ENCODE data around the gene ODAM. TPM values are rescaled to one million over a fixed set of nuclear protein-coding genes. Genes with fewer than 3 reads are reported as not detected.
"Not testable (repeated sequence)": the region's sequence is repeated elsewhere in the genome, so short reads cannot be mapped to it uniquely, and the experiment has no call there.

Gene ODAM
- total and polyA plus RNA-seq, 2 experiments from 2014 or later = 21.1 to 64.5 TPM

- Histone ChIP-seq H3K27me3 (no peaks in the 10 kb centered on the region), H3K9me3 (ENCODE audit: low read depth) (no peaks in the 10 kb centered on the region), H3K4me1 (ENCODE audit: low read depth) (peaks cover 38% of the 10 kb centered on the region), H3K27ac (peak overlapping the region; percentile 77), H3K36me3 (no peaks in the 10 kb centered on the region), H3K4me3 (no peak overlapping the region)
- no peak for TF ChIP-seq CTCF (IDR thresholded peaks at IDR 0.05; ENCODE audit: low read depth, low read length)
- DNase-seq (ENCODE audit: low read depth in 1 of 2, low spot score in 1 of 2) = no peak
These were observed 2.6 kb upstream of the ODAM start for GRCh38 chr4:70192895-70193294.

GRCh38 chr4:70196857-70197256, 1.3 kb downstream of the ODAM start:
- Histone ChIP-seq H3K4me1 (ENCODE audit: low read depth) (peaks cover 57% of the 10 kb centered on the region), H3K36me3 (no peaks in the 10 kb centered on the region), H3K9me3 (ENCODE audit: low read depth) (no peaks in the 10 kb centered on the region), H3K27ac (no peak overlapping the region), H3K27me3 (no peaks in the 10 kb centered on the region), H3K4me3 (no peak overlapping the region)
- no peak for TF ChIP-seq CTCF (IDR thresholded peaks at IDR 0.05; ENCODE audit: low read depth, low read length)
- DNase-seq (ENCODE audit: low read depth in 1 of 2, low spot score in 1 of 2) = no peak

- Histone ChIP-seq H3K36me3 (peaks cover 2% of the 10 kb centered on the region), H3K9me3 (ENCODE audit: low read depth) (no peaks in the 10 kb centered on the region), H3K27me3 (no peaks in the 10 kb centered on the region), H3K4me3 (no peak overlapping the region), H3K27ac (peak overlapping the region; percentile 92), H3K4me1 (ENCODE audit: low read depth) (peaks cover 56% of the 10 kb centered on the region)
- no peak for TF ChIP-seq CTCF (IDR thresholded peaks at IDR 0.05; ENCODE audit: low read depth, low read length)
- peak; percentile 6 to 69 for DNase-seq (ENCODE audit: low read depth in 1 of 2, low spot score in 1 of 2)
These were observed 2.3 kb downstream of the ODAM start for GRCh38 chr4:70197842-70198241.

GRCh38 chr4:70203601-70204000, 8.1 kb downstream of the ODAM start:
- no peak for DNase-seq (ENCODE audit: low read depth in 1 of 2, low spot score in 1 of 2)
- no peak for TF ChIP-seq CTCF (IDR thresholded peaks at IDR 0.05; ENCODE audit: low read depth, low read length)
- Histone ChIP-seq H3K27me3 (no peaks in the 10 kb centered on the region), H3K4me1 (ENCODE audit: low read depth) (peaks cover 12% of the 10 kb centered on the region), H3K9me3 (ENCODE audit: low read depth) (no peaks in the 10 kb centered on the region), H3K4me3 (no peak overlapping the region), H3K27ac (no peak overlapping the region), H3K36me3 (peaks cover 2% of the 10 kb centered on the region)

- H3K4me3 ChIP-seq; H3K27ac ChIP-seq; DNase-seq (ENCODE audit: low read depth in 1 of 2, low spot score in 1 of 2); H3K36me3 ChIP-seq; H3K9me3 ChIP-seq (ENCODE audit: low read depth); H3K4me1 ChIP-seq (ENCODE audit: low read depth); H3K27me3 ChIP-seq: not testable (repeated sequence)
These were observed 17.2 kb downstream of the ODAM start for GRCh38 chr4:70212752-70213151.

GRCh38 chr4:70216109-70216508, 20.6 kb downstream of the ODAM start:
- DNase-seq (ENCODE audit: low read depth in 1 of 2, low spot score in 1 of 2); H3K36me3 ChIP-seq; H3K4me1 ChIP-seq (ENCODE audit: low read depth): not testable (repeated sequence)

GRCh38 chr4:70216550-70216949, 21.0 kb downstream of the ODAM start:
- not testable (repeated sequence) for H3K36me3 ChIP-seq; H3K4me3 ChIP-seq; H3K4me1 ChIP-seq (ENCODE audit: low read depth); H3K27ac ChIP-seq; H3K27me3 ChIP-seq; DNase-seq (ENCODE audit: low read depth in 1 of 2, low spot score in 1 of 2); H3K9me3 ChIP-seq (ENCODE audit: low read depth)

More at GRCh38 chr4:70216109-70216508, 20.6 kb downstream of the ODAM start:
- H3K9me3 ChIP-seq (ENCODE audit: low read depth); H3K27me3 ChIP-seq; H3K4me3 ChIP-seq; H3K27ac ChIP-seq: not testable (repeated sequence)

GRCh38 chr4:70221389-70221788, 25.9 kb downstream of the ODAM start:
- DNase-seq (ENCODE audit: low read depth in 1 of 2, low spot score in 1 of 2); H3K36me3 ChIP-seq; H3K27me3 ChIP-seq: not testable (repeated sequence)

GRCh38 chr4:70221818-70222217, 26.3 kb downstream of the ODAM start:
- not testable (repeated sequence) for DNase-seq (ENCODE audit: low read depth in 1 of 2, low spot score in 1 of 2)

More at GRCh38 chr4:70221389-70221788, 25.9 kb downstream of the ODAM start:
- not testable (repeated sequence) for H3K4me1 ChIP-seq (ENCODE audit: low read depth); H3K4me3 ChIP-seq; H3K27ac ChIP-seq; H3K9me3 ChIP-seq (ENCODE audit: low read depth)

More at GRCh38 chr4:70221818-70222217, 26.3 kb downstream of the ODAM start:
- H3K27ac ChIP-seq; H3K36me3 ChIP-seq; H3K27me3 ChIP-seq; H3K4me1 ChIP-seq (ENCODE audit: low read depth); H3K4me3 ChIP-seq; H3K9me3 ChIP-seq (ENCODE audit: low read depth): not testable (repeated sequence)

Data from cardiac muscle cell (in vitro differentiated cells and primary cell).